ENCODE measurements around the gene SLC16A11. TPM values are rescaled to one million over a fixed set of nuclear protein-coding genes. Genes with fewer than 3 reads are reported as not detected.
A peak's percentile ranks its signal among the peaks of the same experiment; 100 is the strongest.
"Not testable (repeated sequence)": the region's sequence is repeated elsewhere in the genome, so short reads cannot be mapped to it uniquely, and the experiment has no call there.

The SLC16A11 gene
- total RNA-seq = not detected in 2 replicates

GRCh38 chr17:7043497-7044198 lies at the start of gene SLC16A11:
SLC16A11 (minus strand) TSS chr17:7044092; CDS start chr17:7043513, 579 bp downstream.
- DNase-seq (ENCODE audit: low read depth) = no peak

GRCh38 chr17:7091311-7092005 lies 47.6 kb upstream of the SLC16A11 start:
- not testable (repeated sequence) for DNase-seq (ENCODE audit: low read depth)

- DNase-seq (ENCODE audit: low read depth) = not testable (repeated sequence)
Observed at GRCh38 chr17:7089570-7089969, 45.7 kb upstream of the SLC16A11 start.

- DNase-seq (ENCODE audit: low read depth) = peak; percentile 49
Observed at GRCh38 chr17:7088442-7088841, 44.5 kb upstream of the SLC16A11 start.

GRCh38 chr17:7084088-7084487 lies 40.2 kb upstream of the SLC16A11 start:
- no peak for DNase-seq (ENCODE audit: low read depth)

GRCh38 chr17:7083592-7083991 lies 39.7 kb upstream of the SLC16A11 start:
- no peak for DNase-seq (ENCODE audit: low read depth)

- DNase-seq (ENCODE audit: low read depth) = no peak
Observed at GRCh38 chr17:7081341-7082062, 37.6 kb upstream of the SLC16A11 start.

- DNase-seq (ENCODE audit: low read depth) = no peak
Observed at GRCh38 chr17:7080456-7081041, 36.7 kb upstream of the SLC16A11 start.

GRCh38 chr17:7079581-7080455 lies 35.9 kb upstream of the SLC16A11 start, which contains the start of gene CLEC10A:
CLEC10A (minus strand) TSS chr17:7080251; CDS start chr17:7078812, 1,439 bp downstream.
- DNase-seq (ENCODE audit: low read depth) = no peak

- DNase-seq (ENCODE audit: low read depth) = no peak
Observed at GRCh38 chr17:7078711-7079110, 34.8 kb upstream of the SLC16A11 start.

- no peak for DNase-seq (ENCODE audit: low read depth)
Observed at GRCh38 chr17:7077911-7078546, 34.1 kb upstream of the SLC16A11 start.

GRCh38 chr17:7074931-7075330 lies 31.0 kb upstream of the SLC16A11 start:
- no peak for DNase-seq (ENCODE audit: low read depth)

- DNase-seq (ENCODE audit: low read depth) = no peak
Observed at GRCh38 chr17:7072406-7072805, 28.5 kb upstream of the SLC16A11 start.

GRCh38 chr17:7070712-7071111 lies 26.8 kb upstream of the SLC16A11 start:
- DNase-seq (ENCODE audit: low read depth) = no peak

GRCh38 chr17:7068268-7068667 lies 24.4 kb upstream of the SLC16A11 start:
- DNase-seq (ENCODE audit: low read depth) = no peak

- DNase-seq (ENCODE audit: low read depth) = no peak
Observed at GRCh38 chr17:7067198-7067597, 23.3 kb upstream of the SLC16A11 start.

GRCh38 chr17:7064261-7064660 lies 20.4 kb upstream of the SLC16A11 start:
- peak; percentile 58 for DNase-seq (ENCODE audit: low read depth)

- DNase-seq (ENCODE audit: low read depth) = peak; percentile 31
Observed at GRCh38 chr17:7063518-7064094, 19.7 kb upstream of the SLC16A11 start.

GRCh38 chr17:7060165-7060891 lies 16.4 kb upstream of the SLC16A11 start:
- DNase-seq (ENCODE audit: low read depth) = peak; percentile 97
